RCC 7860 (cell line): ENCODE data around the gene MKLN1.
"Not testable (repeated sequence)": the region's sequence is repeated elsewhere in the genome, so short reads cannot be mapped to it uniquely, and the experiment has no call there.

Source experiments
- DNase-seq: peaks from one replicate; pipeline ENCODE4 v3.0.0-alpha.2; 2015; ENCODE audit warnings: low spot score
- FAIRE-seq: peaks from 2 replicates; lab custom pipeline; 2012; peaks lifted over from hg19 to GRCh38; lab: Jason Lieb, UNC

MKLN1 gene

GRCh38 chr7:131307627-131308026 lies 20.0 kb upstream of the MKLN1 start:
- DNase-seq, result no peak
- FAIRE-seq, result no peak

GRCh38 chr7:131312838-131313237 lies 14.8 kb upstream of the MKLN1 start:
- DNase-seq, result no peak
- FAIRE-seq, result peak; percentile 2

DNA sequence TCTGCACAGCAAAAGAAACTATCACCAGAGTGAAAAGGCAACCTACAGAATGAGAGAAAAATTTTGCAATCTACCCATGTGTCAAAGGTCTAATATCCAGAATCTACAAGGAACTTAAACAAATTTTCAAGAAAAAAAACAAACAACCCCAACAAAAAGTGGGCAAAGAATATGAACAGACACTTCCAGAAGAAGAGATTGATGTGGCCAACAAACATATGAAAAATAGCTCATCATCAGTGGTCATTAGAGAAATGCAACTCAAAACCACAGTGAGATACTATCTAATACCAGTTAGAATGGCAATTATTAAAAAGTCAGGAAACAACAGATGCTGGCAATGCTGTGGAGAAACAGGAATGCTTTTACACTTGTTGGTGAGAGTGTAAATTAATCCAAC lies 7.1 kb upstream of the MKLN1 start:
- no peak for FAIRE-seq
- DNase-seq, result no peak

DNA sequence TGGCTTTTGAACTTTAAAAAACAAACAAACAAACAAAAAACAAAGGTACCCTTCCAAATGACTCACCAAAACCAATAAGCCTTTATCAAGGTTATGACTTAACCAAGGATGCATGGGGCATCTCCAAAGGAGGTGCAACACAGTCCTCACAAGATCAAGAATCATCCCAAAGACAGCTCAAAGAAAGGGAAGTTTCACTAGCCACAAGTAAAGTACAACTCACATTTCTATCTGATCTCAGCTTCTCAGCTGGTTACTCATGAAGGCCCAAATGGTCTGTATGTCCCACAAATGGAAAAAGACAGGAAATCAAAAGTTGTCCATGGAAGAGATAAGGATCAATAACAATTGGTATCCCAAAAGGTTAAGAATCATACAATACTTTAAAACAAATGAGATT lies 6.0 kb upstream of the MKLN1 start:
- FAIRE-seq (no peak), DNase-seq (no peak)

- DNase-seq (no peak), FAIRE-seq (no peak)
These were observed 5.6 kb upstream of the MKLN1 start for GRCh38 chr7:131322061-131322460.

DNA sequence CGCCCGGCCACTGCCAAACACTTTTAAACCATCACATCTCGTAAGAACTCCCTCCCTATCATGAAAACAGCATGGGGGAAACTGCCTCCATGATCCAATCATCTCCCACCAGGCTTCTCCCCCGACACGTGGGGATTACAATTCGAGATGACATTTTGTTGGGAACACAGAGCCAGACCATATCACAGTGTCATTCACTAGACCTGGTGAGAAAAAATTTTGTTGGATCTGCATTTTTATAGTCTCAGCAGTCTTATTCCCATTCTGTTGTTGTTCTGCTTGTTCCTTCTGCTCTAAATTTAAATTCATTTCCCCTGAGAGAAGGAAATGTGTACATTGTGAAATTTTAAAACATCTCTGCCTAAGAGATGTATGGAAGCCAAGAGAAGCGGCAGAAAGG lies 4.8 kb upstream of the MKLN1 start:
- DNase-seq, result no peak
- no peak for FAIRE-seq

- FAIRE-seq, result peak; percentile 80
These were observed 2.4 kb upstream of the MKLN1 start for GRCh38 chr7:131325179-131325840.

DNA sequence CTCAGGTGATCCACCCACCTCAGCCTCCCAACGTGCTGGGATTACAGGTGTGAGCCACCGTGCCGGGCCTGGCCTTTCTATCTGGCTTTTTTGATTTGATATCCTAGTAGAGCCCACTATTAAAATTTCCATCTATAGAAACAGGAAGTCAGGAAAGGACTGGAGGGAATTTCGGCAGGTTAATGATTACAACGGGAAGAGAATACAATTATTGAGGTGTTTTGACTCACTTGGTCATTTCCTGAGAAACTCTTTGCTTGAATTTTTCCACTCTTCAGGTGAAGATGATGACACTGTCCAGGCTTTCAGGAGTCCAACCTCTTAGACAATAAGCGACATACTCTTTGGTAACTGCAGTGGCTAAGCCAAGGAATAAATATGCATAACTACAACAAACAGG lies 1.1 kb upstream of the MKLN1 start:
- peak; percentile 60 for DNase-seq
- FAIRE-seq, result peak; percentile 69

More at GRCh38 chr7:131325179-131325840, 2.4 kb upstream of the MKLN1 start:
- DNase-seq, result peak; percentile 33

DNA sequence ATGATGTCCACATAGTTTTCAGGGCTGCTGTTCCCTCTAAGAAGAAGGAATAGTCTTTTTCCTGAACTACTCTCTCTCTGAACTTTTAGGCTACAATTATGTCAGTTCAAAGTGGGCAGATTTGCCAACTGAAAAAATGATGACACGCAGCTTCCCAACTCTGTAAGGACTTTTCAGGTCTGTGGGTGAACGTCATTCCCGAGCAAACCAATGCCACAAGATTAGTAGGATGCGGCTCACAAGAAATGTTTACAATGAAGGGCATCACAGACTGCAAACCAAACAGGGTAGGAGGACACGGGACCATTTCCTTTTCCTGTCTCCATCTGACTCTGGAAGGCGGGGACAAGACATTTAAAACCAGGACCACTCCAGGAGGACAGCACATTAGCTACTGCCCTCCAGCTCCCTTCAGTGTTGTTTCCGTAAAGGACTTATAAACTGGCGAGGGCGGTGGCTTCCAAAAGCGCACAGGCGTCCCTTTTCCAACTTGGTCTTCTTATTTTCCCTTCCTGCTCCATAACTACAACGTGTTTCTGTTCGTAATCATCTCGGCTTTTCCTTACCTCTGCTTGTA lies 539 bp upstream of the MKLN1 start:
- peak; percentile 37 for FAIRE-seq
- peak; percentile 54 for DNase-seq

DNA sequence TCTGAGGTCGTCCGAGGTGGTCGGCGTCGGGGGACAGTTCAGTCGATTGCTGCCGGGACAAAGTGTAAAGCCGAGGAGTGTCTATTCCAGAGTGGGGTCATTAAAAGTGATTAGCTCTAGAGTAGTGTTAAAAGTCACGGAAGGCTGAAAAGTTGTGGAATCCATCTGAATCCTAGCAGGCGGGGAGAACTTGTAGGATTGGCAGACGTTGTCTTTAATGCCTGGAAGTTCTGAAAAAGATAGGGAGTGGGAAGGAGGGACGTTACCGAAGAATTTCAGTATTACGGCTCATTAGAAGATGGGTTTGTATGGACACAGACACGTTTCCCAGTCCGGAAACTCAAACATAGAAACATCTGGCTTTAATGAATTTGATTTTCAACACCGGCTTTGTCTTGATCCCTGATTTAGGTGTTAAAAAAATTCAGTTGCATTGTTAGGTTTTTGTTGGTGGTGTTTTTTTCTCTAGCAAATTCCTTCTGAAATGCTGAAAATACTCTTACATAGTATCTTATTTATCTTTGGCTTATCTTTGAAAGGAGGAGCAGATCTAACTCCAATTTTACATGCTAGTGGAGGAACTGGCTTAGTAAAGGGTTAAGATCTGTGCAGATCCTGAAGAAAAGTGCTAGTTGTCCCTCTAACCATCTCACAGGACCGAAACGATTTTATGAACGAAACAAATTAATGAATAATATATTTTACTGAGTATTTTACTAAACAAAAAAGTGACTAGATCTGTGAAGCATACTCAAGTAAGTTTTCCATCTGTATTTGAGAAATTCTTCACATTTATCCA lies 900 bp downstream of the MKLN1 start:
- DNase-seq (no peak), FAIRE-seq (peak; percentile 30)

DNA sequence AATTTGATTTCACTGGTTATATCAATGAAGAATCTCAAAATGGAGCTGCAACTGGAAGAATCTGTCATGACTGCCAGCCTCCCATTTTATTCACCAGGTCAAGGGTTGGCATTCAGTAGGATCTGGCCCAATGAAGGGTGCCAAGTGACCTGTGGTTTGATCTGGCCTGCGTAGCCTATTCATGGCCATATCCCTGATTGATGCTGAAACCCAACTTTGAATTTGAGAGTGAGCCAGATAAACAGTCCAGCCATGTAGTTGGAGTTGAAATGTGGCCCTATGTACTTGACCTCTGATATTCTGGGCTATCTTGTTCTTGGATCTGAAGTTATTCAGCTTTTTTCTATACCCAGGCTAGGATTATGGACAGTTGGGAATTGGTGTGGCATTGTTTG lies 1.5 kb downstream of the MKLN1 start:
- no peak for FAIRE-seq
- DNase-seq, result no peak

- DNase-seq, result no peak
- FAIRE-seq, result no peak
These were observed 2.6 kb downstream of the MKLN1 start for GRCh38 chr7:131330299-131330698.

DNA sequence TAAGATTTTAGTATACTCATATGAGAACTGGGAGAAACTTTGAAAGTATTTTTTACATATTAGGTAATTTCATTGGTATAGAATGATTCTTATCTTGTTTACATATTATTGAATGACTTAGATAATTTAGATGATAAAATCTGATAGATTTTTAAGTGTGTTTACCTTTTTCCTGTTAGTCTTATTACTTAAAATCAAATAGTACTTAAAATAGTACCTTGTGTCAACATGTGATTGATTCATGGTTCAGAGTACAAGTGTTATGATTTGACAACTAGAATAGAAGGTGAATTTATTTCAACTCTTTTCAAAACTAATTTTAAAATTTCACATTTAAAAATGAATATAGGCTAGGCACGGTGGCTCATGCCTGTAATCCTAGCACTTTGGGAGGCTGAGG lies 4.1 kb downstream of the MKLN1 start:
- FAIRE-seq (peak; percentile 67), DNase-seq (no peak)

DNA sequence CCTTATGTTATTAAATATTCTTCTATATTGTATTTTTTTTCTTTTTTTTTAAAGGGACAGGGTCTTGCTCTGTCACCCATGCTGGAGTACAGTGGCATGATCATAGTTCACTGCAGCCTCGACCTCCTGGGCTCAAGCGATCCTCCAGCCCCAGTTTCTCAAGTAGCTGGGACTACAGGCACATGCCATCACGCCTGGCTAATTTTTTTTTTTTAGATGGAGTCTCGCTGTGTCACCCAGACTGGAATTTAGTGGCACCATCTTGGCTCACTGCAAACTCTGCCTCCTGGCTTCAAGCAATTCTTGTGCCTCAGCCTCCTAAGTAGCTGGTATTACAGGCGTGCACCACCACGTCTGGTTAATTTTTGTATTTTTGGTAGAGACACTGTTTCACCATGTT lies 5.1 kb downstream of the MKLN1 start:
- FAIRE-seq, result not testable (repeated sequence)

DNA sequence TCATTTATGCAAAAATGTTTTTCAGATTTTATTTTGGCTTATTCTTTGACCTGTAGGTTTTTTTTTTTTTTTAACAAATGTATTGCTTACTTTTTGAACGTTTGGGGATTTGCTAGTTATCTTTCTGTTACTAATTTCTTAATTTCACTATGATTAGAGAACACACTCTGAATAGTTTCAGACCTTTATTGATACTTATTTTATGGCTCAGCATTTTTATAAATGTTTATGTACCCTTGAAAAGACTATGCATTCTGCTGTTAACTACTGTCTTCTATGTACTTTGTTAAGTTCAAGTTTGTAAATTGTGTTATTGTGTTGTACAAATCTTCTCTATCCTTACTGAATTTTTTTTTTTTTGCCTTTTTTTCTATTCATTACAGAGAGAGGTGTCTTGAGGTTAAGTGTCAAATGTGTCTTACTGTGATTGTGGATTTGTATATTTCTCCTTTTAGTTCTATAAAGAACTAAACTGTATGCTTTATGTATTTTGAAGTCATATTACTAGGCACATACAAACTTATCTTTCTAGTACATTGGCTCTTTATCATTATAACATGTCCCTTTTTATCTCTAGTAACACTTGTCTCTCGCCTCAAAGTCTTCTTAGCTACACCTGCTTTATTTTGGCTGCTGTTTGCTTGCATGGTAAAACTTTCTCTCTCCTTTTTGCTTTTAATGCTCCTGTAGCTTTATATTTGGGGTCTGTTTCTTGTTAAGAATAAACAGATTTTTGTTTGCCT lies 8.1 kb downstream of the MKLN1 start:
- DNase-seq, result no peak
- peak; percentile 4 for FAIRE-seq

More for the DNA sequence above, 5.1 kb downstream of the MKLN1 start:
- DNase-seq, result not testable (repeated sequence)

DNA sequence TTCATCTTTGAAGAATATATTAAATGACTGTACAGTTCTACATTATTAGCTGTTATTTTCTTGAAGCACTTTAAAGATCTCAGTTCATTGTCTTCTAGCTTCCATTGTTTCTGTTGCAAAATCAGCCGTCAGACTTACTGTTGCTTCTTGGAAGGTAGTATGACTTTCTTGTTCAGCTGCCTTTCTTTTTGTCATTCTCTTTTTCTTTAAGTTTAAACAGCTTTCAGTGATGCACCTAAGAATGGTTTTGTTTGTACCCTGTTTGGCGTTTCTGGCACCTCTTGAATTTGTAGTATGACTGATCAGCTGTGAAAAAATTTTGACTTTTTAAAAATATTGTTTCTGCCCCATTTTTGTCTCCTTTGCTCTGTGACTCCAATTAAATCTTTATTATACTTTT lies 9.3 kb downstream of the MKLN1 start:
- peak; percentile 31 for DNase-seq

GRCh38 chr7:131338173-131338572 lies 10.5 kb downstream of the MKLN1 start:
- no peak for DNase-seq
- FAIRE-seq, result no peak

More for the DNA sequence above, 9.3 kb downstream of the MKLN1 start:
- no peak for FAIRE-seq

GRCh38 chr7:131338691-131339390 lies 11.2 kb downstream of the MKLN1 start:
- DNase-seq, result no peak
- FAIRE-seq, result no peak

GRCh38 chr7:131341690-131342089 lies 14.0 kb downstream of the MKLN1 start:
- DNase-seq, result no peak
- FAIRE-seq, result no peak

DNA sequence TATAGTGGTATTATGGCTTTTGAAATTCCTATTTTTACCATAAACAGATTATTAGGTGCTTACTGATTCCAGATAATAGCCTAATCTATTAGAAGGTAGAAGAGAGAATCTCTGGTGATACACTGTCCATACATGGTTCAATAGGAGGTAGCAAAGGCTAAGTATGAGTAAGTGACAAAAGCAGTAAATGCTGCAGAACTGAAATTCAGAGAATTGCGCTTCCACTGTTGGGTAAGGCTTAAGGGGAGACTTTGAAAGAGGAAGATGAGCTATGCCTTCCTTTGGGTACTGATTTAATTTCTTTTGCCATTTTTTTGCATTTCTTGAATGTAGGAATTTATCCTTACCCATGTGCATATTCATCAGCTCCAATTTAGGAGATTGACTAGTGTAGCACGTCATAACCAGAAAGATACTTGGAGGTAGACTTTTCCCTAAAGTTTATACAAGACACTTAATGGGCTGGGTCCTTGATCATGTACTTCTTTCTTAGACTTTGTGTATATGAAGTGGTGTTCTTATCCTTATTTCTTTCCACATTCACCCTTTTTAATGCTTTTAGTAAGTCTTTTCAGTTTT lies 15.3 kb downstream of the MKLN1 start:
- DNase-seq (no peak), FAIRE-seq (no peak)
